Caco-2 (cell line): ENCODE results near the gene SLC8A2. TPM values are rescaled to one million over a fixed set of nuclear protein-coding genes. Genes with fewer than 3 reads are reported as not detected.
"Not testable (repeated sequence)": the region's sequence is repeated elsewhere in the genome, so short reads cannot be mapped to it uniquely, and the experiment has no call there.

Experiments
- BruUV-seq: library from RNA; stranded (reverse); fragments of 400-500 nt; replicated peaks from 2 replicates; lab custom pipeline; 2021; lab: Mats Ljungman, UMichigan
- CTCF ChIA-PET: fragments of 300-600 bp; sonication (Branson Sonifier 250); formaldehyde crosslinking; loops from one replicate; lab custom pipeline; 2022; ENCODE audit warnings: antibody characterized with exemption; lab: Charles Lee
- POLR2A ChIA-PET: fragments of 300-600 bp; sonication (Branson Sonifier 250); formaldehyde crosslinking; loops from one replicate; lab custom pipeline; 2022; ENCODE audit warnings: antibody characterized with exemption; lab: Charles Lee
- DNase-seq, 2 experiments: peaks; one replicate each; pipeline versions ENCODE4 v3.0.0 to v3.0.0-alpha.2; 2020 to 2022
- H3K27me3 ChIP-seq: replicated peaks from 2 replicates; pipeline ENCODE4 v1.6.0; 2011; ENCODE audit warnings: low read length; ENCODE audit not compliant: control insufficient read depth, insufficient read depth
- H3K36me3 ChIP-seq: 2 replicates; pipeline ENCODE4 v1.5.1; 2011; ENCODE audit warnings: low read length; ENCODE audit not compliant: control insufficient read depth, insufficient read depth
- H3K4me1 ChIP-seq: fragments of 250-450 bp; sonication (Bioruptor Pico); 2 replicates; pipeline ENCODE4 v1.5.1; 2020; ENCODE audit warnings: mild to moderate bottlenecking
- H3K4me3 ChIP-seq: 2 replicates; pipeline ENCODE4 v1.5.1; 2011; ENCODE audit warnings: low read depth, mild to moderate bottlenecking, control low read depth, low read length
- H3K9me3 ChIP-seq: fragments of 250-450 bp; sonication (Bioruptor Pico); 2 replicates; pipeline ENCODE4 v1.5.1; 2020; ENCODE audit warnings: mild to moderate bottlenecking, moderate library complexity
- H3K27ac Mint-ChIP-seq: one replicate; pipeline ENCODE4 v1.8.0; 2022; ENCODE audit warnings: mixed read lengths; ENCODE audit not compliant: unreplicated experiment
- H3K27me3 Mint-ChIP-seq: one replicate; pipeline ENCODE4 v1.8.0; 2022; ENCODE audit warnings: mixed read lengths; ENCODE audit not compliant: insufficient read depth, unreplicated experiment
- H3K36me3 Mint-ChIP-seq: one replicate; pipeline ENCODE4 v1.8.0; 2022; ENCODE audit warnings: mild to moderate bottlenecking, mixed read lengths; ENCODE audit not compliant: insufficient read depth, unreplicated experiment
- H3K4me1 Mint-ChIP-seq: one replicate; pipeline ENCODE4 v1.8.0; 2022; ENCODE audit warnings: low read depth, mixed read lengths; ENCODE audit not compliant: unreplicated experiment
- H3K4me3 Mint-ChIP-seq: one replicate; pipeline ENCODE4 v1.8.0; 2022; ENCODE audit warnings: mild to moderate bottlenecking, moderate library complexity, mixed read lengths; ENCODE audit not compliant: unreplicated experiment
- H3K9me3 Mint-ChIP-seq: one replicate; pipeline ENCODE4 v1.8.0; 2022; ENCODE audit warnings: mixed read lengths; ENCODE audit not compliant: unreplicated experiment
- intact Hi-C: fragments of 100-400 bp; cut with micrococcal nuclease; formaldehyde crosslinking; loops from one replicate; pipeline ENCODE4 v1.10.0; 2022; ENCODE audit not compliant: unreplicated experiment
- total RNA-seq: library from RNA; stranded (reverse); gene quantifications from 2 replicates; pipeline ENCODE4 v1.2.3, GENCODE V29; 2022
- TF ChIP-seq, protein P1 (sequence below), 2 experiments: fragments of 200-600 bp in 1 of 2; IDR thresholded peaks; 1 replicate in 1 of 2; 2 replicates in 1 of 2; pipeline versions ENCODE4 v1.5.1 to v1.8.0; 2011 to 2022; ENCODE audit warnings: antibody characterized with exemption in 1 of 2, control low read depth in 1 of 2, inconsistent platforms in 1 of 2, low read depth in 1 of 2, low read length in 1 of 2, mild to moderate bottlenecking in 1 of 2, moderate library complexity in 1 of 2; ENCODE audit not compliant: insufficient read depth in 1 of 2, severe bottlenecking in 1 of 2, unreplicated experiment in 1 of 2

The SLC8A2 gene
- total RNA-seq, 1 experiment from 2014 or later = 1.2 TPM

DNA sequence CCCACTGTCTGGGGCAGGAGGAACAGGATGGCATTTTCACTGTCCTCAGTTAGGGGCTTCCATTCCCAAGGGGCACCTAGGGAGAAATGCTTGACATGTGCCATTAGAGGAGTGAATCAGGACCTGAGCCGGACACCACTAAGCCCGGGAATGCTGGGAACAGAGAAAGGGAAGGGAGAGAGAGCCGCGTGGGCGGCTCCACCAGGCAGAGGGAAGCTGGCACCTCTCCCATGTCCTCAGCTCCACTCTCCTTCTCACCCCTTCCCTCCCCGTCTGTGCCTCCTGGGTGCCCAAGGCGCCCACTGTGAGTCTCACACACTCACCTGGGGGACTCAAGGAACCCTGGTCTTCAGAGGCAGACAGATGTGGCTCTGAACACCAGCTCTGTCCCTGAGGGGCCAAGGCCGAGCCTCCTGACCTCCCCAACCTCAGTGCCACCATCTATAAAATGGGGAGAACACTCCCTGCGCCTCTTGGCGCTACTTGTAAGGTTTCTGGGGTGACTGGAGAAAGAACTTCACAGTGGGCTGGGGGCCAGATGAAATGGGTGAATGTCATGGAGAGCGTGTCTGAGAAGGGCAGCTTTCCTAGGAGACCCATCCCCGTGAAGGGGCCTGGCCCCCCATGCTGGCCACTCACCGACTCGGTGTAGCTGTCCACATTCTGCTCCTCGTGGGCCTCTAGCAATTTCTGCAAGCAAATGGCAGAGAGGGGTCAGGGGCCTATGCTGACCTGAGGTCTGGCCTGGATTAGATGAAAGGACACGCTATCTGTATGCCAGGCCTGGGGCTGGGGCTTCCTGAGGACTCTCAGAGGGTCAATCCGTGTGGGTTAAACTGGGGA, 17.6 kb upstream of the SLC8A2 start:
- no TSS peak for BruUV-seq
- no peaks in the 10 kb centered on the region for H3K9me3 ChIP-seq
- H3K4me3 ChIP-seq = no peak overlapping the region
- H3K27me3 Mint-ChIP-seq = no peaks in the 10 kb centered on the region
- POLR2A ChIA-PET = no interaction called here
- H3K27me3 ChIP-seq = no peaks in the 10 kb centered on the region
- intact Hi-C loops = no loop called here
- peaks cover 6% of the 10 kb centered on the region; the same call in 1 of the 2 replicates for H3K4me1 ChIP-seq
- H3K27ac Mint-ChIP-seq = no peak overlapping the region
- H3K4me1 Mint-ChIP-seq = no peaks in the 10 kb centered on the region
- CTCF ChIA-PET = no interaction called here
- peaks cover 51% of the 10 kb centered on the region for H3K36me3 Mint-ChIP-seq
- no peaks in the 10 kb centered on the region for H3K9me3 Mint-ChIP-seq
- DNase-seq = no peak
- TF ChIP-seq, protein P1, sequence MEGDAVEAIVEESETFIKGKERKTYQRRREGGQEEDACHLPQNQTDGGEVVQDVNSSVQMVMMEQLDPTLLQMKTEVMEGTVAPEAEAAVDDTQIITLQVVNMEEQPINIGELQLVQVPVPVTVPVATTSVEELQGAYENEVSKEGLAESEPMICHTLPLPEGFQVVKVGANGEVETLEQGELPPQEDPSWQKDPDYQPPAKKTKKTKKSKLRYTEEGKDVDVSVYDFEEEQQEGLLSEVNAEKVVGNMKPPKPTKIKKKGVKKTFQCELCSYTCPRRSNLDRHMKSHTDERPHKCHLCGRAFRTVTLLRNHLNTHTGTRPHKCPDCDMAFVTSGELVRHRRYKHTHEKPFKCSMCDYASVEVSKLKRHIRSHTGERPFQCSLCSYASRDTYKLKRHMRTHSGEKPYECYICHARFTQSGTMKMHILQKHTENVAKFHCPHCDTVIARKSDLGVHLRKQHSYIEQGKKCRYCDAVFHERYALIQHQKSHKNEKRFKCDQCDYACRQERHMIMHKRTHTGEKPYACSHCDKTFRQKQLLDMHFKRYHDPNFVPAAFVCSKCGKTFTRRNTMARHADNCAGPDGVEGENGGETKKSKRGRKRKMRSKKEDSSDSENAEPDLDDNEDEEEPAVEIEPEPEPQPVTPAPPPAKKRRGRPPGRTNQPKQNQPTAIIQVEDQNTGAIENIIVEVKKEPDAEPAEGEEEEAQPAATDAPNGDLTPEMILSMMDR (IDR thresholded peaks at IDR 0.05; ENCODE audit: insufficient read depth in 1 of 2, low read depth in 1 of 2, low read length in 1 of 2, severe bottlenecking in 1 of 2, unreplicated experiment in 1 of 2) = no peak
- H3K36me3 ChIP-seq = peaks cover 3% of the 10 kb centered on the region; the same call in 1 of the 2 replicates
- H3K4me3 Mint-ChIP-seq = no peak overlapping the region

DNA sequence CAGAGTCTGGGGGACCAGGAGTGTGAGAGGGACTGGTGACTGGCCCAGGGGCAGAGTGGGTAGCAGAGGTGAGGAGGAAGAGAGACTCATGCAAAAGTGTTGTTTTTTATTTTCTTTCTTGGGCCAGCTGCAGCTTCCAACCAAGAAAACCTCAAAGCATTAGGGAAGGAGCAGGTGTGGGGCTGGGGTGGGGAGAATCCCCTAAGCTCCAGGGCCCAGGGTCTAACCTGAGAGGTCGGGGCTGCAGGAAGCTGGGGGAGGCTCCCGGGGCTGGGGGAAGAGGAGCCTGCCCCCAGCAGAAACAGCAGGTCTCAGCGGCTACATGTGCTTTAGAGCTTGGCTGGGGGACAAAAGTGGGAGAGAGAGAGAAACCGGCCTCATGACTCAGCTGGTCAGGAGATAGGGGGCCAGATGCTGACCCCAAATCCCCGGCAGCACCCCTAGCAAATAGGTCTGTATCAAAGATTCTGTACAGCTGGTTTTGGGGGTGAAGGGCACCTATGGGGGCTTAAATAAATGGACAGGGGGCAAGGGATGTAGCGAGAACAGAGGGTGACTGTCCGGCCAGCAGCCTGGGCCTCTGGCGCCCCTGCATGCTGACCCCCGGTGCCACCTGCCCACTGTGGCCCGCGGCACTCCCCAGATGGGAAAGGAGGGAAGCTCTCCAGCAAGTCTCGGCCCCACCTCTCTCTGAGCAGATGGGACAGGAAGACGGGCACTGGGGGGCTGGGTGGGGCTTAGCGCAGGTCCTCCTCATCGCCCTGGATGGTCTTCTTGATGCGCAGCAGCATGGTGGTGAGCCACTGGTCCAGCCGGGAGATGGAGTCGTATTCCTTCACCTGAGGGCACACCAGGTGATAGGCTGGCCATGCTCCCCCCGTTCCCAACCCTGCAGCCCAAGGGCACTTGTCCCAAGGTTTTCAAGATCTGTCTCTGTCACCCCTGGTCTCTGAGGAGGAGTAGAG, 16.1 kb upstream of the SLC8A2 start:
- Histone ChIP-seq H3K27me3 (no peaks in the 10 kb centered on the region), H3K4me3 (no peak overlapping the region), H3K9me3 (no peaks in the 10 kb centered on the region), H3K4me1 (no peaks in the 10 kb centered on the region), H3K36me3 (peaks cover 3% of the 10 kb centered on the region; the same call in 1 of the 2 replicates)
- POLR2A ChIA-PET = interaction anchor here (0.6 kb wide), 1 partner anchor 217 kb away, joined by 6 read pairs; no protein-coding TSS in a partner anchor
- Mint-ChIP-seq H3K36me3 (peaks cover 51% of the 10 kb centered on the region), H3K4me1 (no peaks in the 10 kb centered on the region), H3K27me3 (no peaks in the 10 kb centered on the region), H3K27ac (no peak overlapping the region), H3K9me3 (no peaks in the 10 kb centered on the region), H3K4me3 (no peak overlapping the region)
- TF ChIP-seq, protein P1 (IDR thresholded peaks at IDR 0.05; ENCODE audit: insufficient read depth in 1 of 2, low read depth in 1 of 2, low read length in 1 of 2, severe bottlenecking in 1 of 2, unreplicated experiment in 1 of 2) = no peak
- no peak for DNase-seq
- intact Hi-C loops = no loop called here
- CTCF ChIA-PET = interaction anchor here (1.0 to 1.2 kb wide), 2 partner anchors 17 to 51 kb away, joined by 3 read pairs; no protein-coding TSS in a partner anchor
- BruUV-seq = TSS peak; percentile 23

DNA sequence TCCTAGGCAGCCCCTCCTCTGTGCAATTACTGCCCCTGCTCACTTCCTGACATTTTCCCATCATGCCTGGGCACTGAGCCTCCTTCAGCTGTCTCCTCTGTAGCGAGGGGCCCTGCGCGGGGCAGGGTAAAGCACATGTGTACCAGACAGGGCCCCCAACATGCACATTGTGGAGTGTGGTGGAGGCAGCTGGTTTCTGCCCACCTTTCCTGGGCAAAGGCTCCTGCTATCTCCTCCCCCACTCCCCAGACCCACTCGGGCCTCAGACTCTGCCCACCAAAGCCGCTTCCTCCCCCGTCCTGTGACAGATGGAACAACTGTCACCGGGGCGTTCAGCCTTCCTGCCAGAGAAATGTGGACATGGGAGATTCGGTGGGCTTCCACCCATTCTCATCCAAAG, 15.2 kb upstream of the SLC8A2 start:
- intact Hi-C loops = no loop called here
- H3K36me3 ChIP-seq = peaks cover 3% of the 10 kb centered on the region; the same call in 1 of the 2 replicates
- CTCF ChIA-PET = interaction anchor here (1.2 kb wide), 1 partner anchor 16 kb away, joined by 3 read pairs; no protein-coding TSS in a partner anchor

DNA sequence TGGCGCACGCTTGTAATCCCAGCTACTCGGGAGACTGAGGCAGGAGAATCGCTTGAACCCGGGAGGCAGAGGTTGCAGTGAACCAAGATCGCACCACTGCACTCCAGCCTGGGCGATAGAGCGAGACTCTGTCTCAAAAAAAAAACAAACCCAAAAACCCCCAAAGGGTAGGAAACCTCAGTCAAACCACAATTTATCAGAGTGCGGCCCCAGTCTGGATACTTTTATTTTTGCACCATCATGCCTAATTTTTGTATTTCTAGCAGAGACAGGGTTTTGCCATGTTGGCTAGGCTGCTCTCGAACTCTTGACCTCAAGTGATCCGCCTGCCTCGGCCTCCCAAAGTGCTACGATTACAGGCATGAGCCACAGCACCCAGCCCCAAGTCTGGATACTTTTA, 14.5 kb upstream of the SLC8A2 start:
- peaks cover 41% of the 10 kb centered on the region for H3K36me3 Mint-ChIP-seq
- H3K27me3 Mint-ChIP-seq, H3K27me3 ChIP-seq, DNase-seq, H3K9me3 Mint-ChIP-seq, BruUV-seq, H3K4me1 Mint-ChIP-seq, H3K27ac Mint-ChIP-seq, intact Hi-C loops, H3K9me3 ChIP-seq, H3K36me3 ChIP-seq, H3K4me1 ChIP-seq, H3K4me3 Mint-ChIP-seq, H3K4me3 ChIP-seq, POLR2A ChIA-PET: not testable (repeated sequence)
- CTCF ChIA-PET = interaction anchor here (1.7 kb wide), 1 partner anchor 50 kb away, joined by 5 read pairs; no protein-coding TSS in a partner anchor

More for the DNA sequence above, 15.2 kb upstream of the SLC8A2 start:
- DNase-seq = no peak
- H3K4me1 ChIP-seq = no peaks in the 10 kb centered on the region
- no peaks in the 10 kb centered on the region for H3K27me3 Mint-ChIP-seq
- no peak overlapping the region for H3K4me3 Mint-ChIP-seq
- H3K27ac Mint-ChIP-seq = no peak overlapping the region
- no TSS peak for BruUV-seq
- H3K27me3 ChIP-seq = no peaks in the 10 kb centered on the region
- H3K4me1 Mint-ChIP-seq = no peaks in the 10 kb centered on the region
- POLR2A ChIA-PET = interaction anchor here (0.5 to 0.6 kb wide), 2 partner anchors 218 to 304 kb away, joined by 5 to 6 read pairs; no protein-coding TSS in a partner anchor
- H3K36me3 Mint-ChIP-seq = peaks cover 45% of the 10 kb centered on the region
- H3K9me3 ChIP-seq = no peaks in the 10 kb centered on the region
- H3K9me3 Mint-ChIP-seq = no peaks in the 10 kb centered on the region
- TF ChIP-seq, protein P1 (IDR thresholded peaks at IDR 0.05; ENCODE audit: insufficient read depth in 1 of 2, low read depth in 1 of 2, low read length in 1 of 2, severe bottlenecking in 1 of 2, unreplicated experiment in 1 of 2) = no peak
- no peak overlapping the region for H3K4me3 ChIP-seq
